Chondrocyte (in vitro differentiated cells): ENCODE results near the gene CCDC90B. TPM values are rescaled to one million over a fixed set of nuclear protein-coding genes. Genes with fewer than 3 reads are reported as not detected.
A peak's percentile ranks its signal among the peaks of the same experiment; 100 is the strongest.

Experiments used
- DNase-seq: peaks from one replicate; pipeline ENCODE4 v3.0.0; 2021; ENCODE audit warnings: mixed read lengths, low spot score
- H3K27ac Mint-ChIP-seq: one replicate; pipeline ENCODE4 v1.8.0; 2021; ENCODE audit warnings: mild to moderate bottlenecking, moderate library complexity, mixed read lengths; ENCODE audit not compliant: unreplicated experiment
- H3K27me3 Mint-ChIP-seq: 2 replicates; pipeline ENCODE4 v1.8.0; 2021; ENCODE audit warnings: low read depth, mixed read lengths
- H3K36me3 Mint-ChIP-seq: 2 replicates; pipeline ENCODE4 v1.8.0; 2021; ENCODE audit warnings: low read depth, mixed read lengths
- H3K4me1 Mint-ChIP-seq: 2 replicates; pipeline ENCODE4 v1.8.0; 2021; ENCODE audit warnings: low read depth, mild to moderate bottlenecking, mixed read lengths
- H3K4me3 Mint-ChIP-seq: one replicate; pipeline ENCODE4 v1.8.0; 2021; ENCODE audit warnings: mild to moderate bottlenecking, moderate library complexity, mixed read lengths; ENCODE audit not compliant: unreplicated experiment
- H3K9me3 Mint-ChIP-seq: 2 replicates; pipeline ENCODE4 v1.8.0; 2021; ENCODE audit warnings: low read depth, mixed read lengths
- CTCF ChIP-seq: fragments of 200-600 bp; sonication (generic); IDR thresholded peaks from 2 replicates; pipeline ENCODE4 v1.5.0; 2021; ENCODE audit warnings: antibody characterized with exemption, mild to moderate bottlenecking, moderate library complexity
- total RNA-seq: library from RNA; stranded (reverse); gene quantifications from 3 replicates; pipeline ENCODE4 v1.2.1, GENCODE V29; 2021

The CCDC90B gene
- total RNA-seq, 1 donor from 2014 or later = 38.7 TPM

GRCh38 chr11:83285151-83285770 lies 906 bp downstream of the CCDC90B start:
- peaks cover 41% of the 10 kb centered on the region for H3K4me1 Mint-ChIP-seq

DNA sequence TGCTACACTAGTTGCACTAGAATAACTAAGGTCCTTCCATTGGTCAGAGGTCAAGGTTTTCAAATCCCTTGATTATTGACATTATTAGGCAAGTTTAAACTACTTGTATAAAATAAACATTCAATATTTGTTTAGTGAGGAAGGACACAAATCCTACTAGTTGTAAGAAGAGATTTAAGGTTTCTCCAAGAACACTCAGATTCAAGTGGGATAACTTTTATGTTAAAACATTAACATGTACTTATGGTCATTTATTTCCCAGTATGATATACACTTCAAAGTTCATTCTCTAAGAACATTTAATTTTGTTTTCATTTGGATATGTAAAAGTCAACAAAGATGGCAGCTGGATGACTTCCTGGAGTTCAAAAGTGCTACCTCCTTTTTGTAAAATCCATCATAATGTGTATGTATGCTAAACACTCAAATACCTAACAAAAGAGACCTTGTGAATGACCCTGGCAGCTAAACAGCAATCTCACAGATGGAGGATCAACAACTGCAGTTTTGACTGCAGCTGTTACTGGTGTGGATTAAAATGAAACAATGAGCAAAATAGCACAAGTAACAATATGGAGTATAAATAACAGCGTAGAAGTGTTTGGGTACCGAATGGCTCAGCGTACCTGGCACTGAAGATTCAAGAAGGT lies 1.5 kb downstream of the CCDC90B start:
- no peaks in the 10 kb centered on the region for H3K27me3 Mint-ChIP-seq

More at GRCh38 chr11:83285151-83285770, 906 bp downstream of the CCDC90B start:
- no peak for DNase-seq
- TF ChIP-seq CTCF = no peak
- no peaks in the 10 kb centered on the region for H3K27me3 Mint-ChIP-seq
- H3K36me3 Mint-ChIP-seq = peaks cover 1% of the 10 kb centered on the region
- H3K27ac Mint-ChIP-seq = peak overlapping the region; percentile 99
- H3K9me3 Mint-ChIP-seq = no peaks in the 10 kb centered on the region
- H3K4me3 Mint-ChIP-seq = peak overlapping the region; percentile 91

GRCh38 chr11:83282084-83282716 lies 4.0 kb downstream of the CCDC90B start:
- TF ChIP-seq CTCF = no peak
- DNase-seq = no peak
- Mint-ChIP-seq H3K27ac (peak overlapping the region; percentile 71), H3K27me3 (no peaks in the 10 kb centered on the region), H3K9me3 (no peaks in the 10 kb centered on the region), H3K36me3 (peaks cover 7% of the 10 kb centered on the region), H3K4me3 (no peak overlapping the region), H3K4me1 (peaks cover 49% of the 10 kb centered on the region)

More for the DNA sequence above, 1.5 kb downstream of the CCDC90B start:
- Mint-ChIP-seq H3K9me3 (no peaks in the 10 kb centered on the region), H3K27ac (peak overlapping the region; percentile 99), H3K4me3 (peak overlapping the region; percentile 91), H3K4me1 (peaks cover 44% of the 10 kb centered on the region), H3K36me3 (peaks cover 4% of the 10 kb centered on the region)
- TF ChIP-seq CTCF = no peak
- DNase-seq = no peak

DNA sequence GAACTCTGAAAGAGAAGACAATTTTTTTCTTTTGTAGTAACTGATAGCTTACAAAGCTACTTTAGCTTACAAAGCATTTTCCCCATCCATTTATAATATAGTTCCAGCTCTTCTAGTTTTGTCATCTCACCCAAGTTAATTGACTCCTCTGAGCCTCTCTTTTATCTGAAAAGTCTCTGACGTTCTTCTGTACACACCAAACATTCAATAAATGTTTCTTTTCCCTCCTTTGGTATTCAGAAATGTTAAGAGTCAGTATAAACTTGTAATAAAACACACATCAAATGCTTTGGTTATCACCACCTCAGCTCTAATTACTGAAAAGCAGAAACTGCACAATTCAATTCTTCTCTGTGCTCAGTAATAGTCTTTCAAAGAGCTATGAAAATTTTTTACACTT lies 5.9 kb downstream of the CCDC90B start:
- Mint-ChIP-seq H3K27me3 (no peaks in the 10 kb centered on the region), H3K4me3 (no peak overlapping the region), H3K27ac (peak overlapping the region; percentile 22), H3K9me3 (no peaks in the 10 kb centered on the region), H3K36me3 (peaks cover 10% of the 10 kb centered on the region), H3K4me1 (peaks cover 44% of the 10 kb centered on the region)
- no peak for DNase-seq
- TF ChIP-seq CTCF = no peak

DNA sequence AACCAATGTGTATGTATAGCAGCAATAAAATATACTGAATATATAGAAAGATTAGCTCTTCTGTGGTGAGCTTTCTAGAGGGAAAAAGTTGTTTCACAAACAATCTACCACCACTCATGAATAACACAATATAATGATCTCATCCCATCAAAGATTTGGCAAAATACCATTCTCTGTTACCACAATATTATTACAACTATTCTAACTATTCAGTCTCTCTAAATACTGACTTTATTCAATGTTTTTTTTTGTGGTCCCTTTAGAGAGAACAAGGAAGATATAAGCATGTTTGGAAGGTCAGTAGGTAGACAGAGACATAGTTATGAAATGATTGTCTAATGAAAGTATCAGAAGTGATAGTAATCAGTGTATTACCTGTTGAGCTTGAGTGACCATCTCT lies 7.8 kb downstream of the CCDC90B start:
- H3K27ac Mint-ChIP-seq = peak overlapping the region; percentile 4
- H3K4me1 Mint-ChIP-seq = peaks cover 28% of the 10 kb centered on the region
- peaks cover 10% of the 10 kb centered on the region for H3K36me3 Mint-ChIP-seq
- H3K9me3 Mint-ChIP-seq = no peaks in the 10 kb centered on the region
- no peak for TF ChIP-seq CTCF
- no peak for DNase-seq
- H3K27me3 Mint-ChIP-seq = no peaks in the 10 kb centered on the region
- H3K4me3 Mint-ChIP-seq = no peak overlapping the region
